Neural cell (in vitro differentiated cells): ENCODE results near the gene ENG. TPM values are rescaled to one million over a fixed set of nuclear protein-coding genes. Genes with fewer than 3 reads are reported as not detected.

ENCODE experiments used
- H2AFZ ChIP-seq: fragments of 200-600, 300-800 bp; sonication (generic), shearing (Covaris generic); 2 replicates; pipeline ENCODE4 v1.6.0; 2014; ENCODE audit warnings: low read depth, mild to moderate bottlenecking, antibody characterized with exemption, low read length, moderate library complexity
- H3F3A ChIP-seq: fragments of 200-600 bp; shearing (Covaris generic); 2 replicates; pipeline ENCODE4 v1.6.1; 2016; ENCODE audit warnings: mild to moderate bottlenecking, moderate library complexity, mixed read lengths, antibody characterized with exemption, low read length; ENCODE audit not compliant: insufficient read depth, poor library complexity, severe bottlenecking
- H3K27ac ChIP-seq: fragments of 200-600, 300-800 bp; sonication (generic), shearing (Covaris generic); 2 replicates; pipeline ENCODE4 v1.5.1; 2014; ENCODE audit warnings: mild to moderate bottlenecking, low read length, moderate library complexity
- H3K27me3 ChIP-seq: fragments of 300-800, 200-600 bp; sonication (generic), shearing (Covaris generic); 2 replicates; pipeline ENCODE4 v1.6.0; 2014; ENCODE audit warnings: mild to moderate bottlenecking, low read depth, low read length, moderate library complexity; ENCODE audit not compliant: insufficient read depth
- H3K36me3 ChIP-seq: fragments of 300-800, 200-600 bp; sonication (generic), shearing (Covaris generic); 2 replicates; pipeline ENCODE4 v1.5.1; 2014; ENCODE audit warnings: mild to moderate bottlenecking, antibody characterized with exemption, low read length, moderate library complexity; ENCODE audit not compliant: insufficient read depth
- H3K4me2 ChIP-seq: fragments of 300-800, 200-600 bp; sonication (generic), shearing (Covaris generic); 2 replicates; pipeline ENCODE4 v1.6.0; 2014; ENCODE audit warnings: mild to moderate bottlenecking, low read length
- H3K4me3 ChIP-seq: fragments of 300-800, 200-600 bp; sonication (generic), shearing (Covaris generic); 2 replicates; pipeline ENCODE4 v1.5.1; 2014; ENCODE audit warnings: mild to moderate bottlenecking, low read length, moderate library complexity
- H3K79me2 ChIP-seq: fragments of 200-600 bp; shearing (Covaris generic); replicated peaks from 2 replicates; pipeline ENCODE4 v1.6.0; 2014; ENCODE audit warnings: mild to moderate bottlenecking, low read length, moderate library complexity; ENCODE audit not compliant: insufficient read depth
- H3K9ac ChIP-seq: fragments of 300-800, 200-600 bp; sonication (generic), shearing (Covaris generic); 2 replicates; pipeline ENCODE4 v1.6.1; 2016; ENCODE audit warnings: mild to moderate bottlenecking, low read length, mixed read lengths
- H3K9me2 ChIP-seq: fragments of 200-600 bp; shearing (Covaris generic); 2 replicates; pipeline ENCODE4 v1.6.1; 2016; ENCODE audit warnings: mild to moderate bottlenecking, low read length, mixed read lengths; ENCODE audit not compliant: insufficient read depth
- H3K9me3 ChIP-seq: fragments of 200-600, 300-800 bp; sonication (generic), shearing (Covaris generic); 2 replicates; pipeline ENCODE4 v1.6.1; 2016; ENCODE audit warnings: mild to moderate bottlenecking, mixed run types, low read length, moderate library complexity, mixed read lengths
- H4K20me1 ChIP-seq: fragments of 200-600 bp; shearing (Covaris generic); 2 replicates; pipeline ENCODE4 v1.6.1; 2016; ENCODE audit warnings: mild to moderate bottlenecking, mixed run types; ENCODE audit not compliant: insufficient read depth
- EP300 ChIP-seq: fragments of 450-650 bp; conservative IDR thresholded peaks from 2 replicates; pipeline ENCODE4 v1.6.1; 2014; ENCODE audit warnings: antibody characterized with exemption, mild to moderate bottlenecking, moderate library complexity; ENCODE audit not compliant: poor library complexity, severe bottlenecking
- POLR2AphosphoS5 ChIP-seq: IDR thresholded peaks from 2 replicates; pipeline ENCODE4 v1.6.1; 2012
- polyA plus RNA-seq: library from polyadenylated mRNA; depleted of rRNA; stranded (reverse); fragments of >200 nt; gene quantifications from 2 replicates; pipeline ENCODE4 v1.2.3, GENCODE V29; 2014
- small RNA-seq, 3 experiments: library from RNA; depleted of rRNA; stranded (forward); fragments of <200 nt; gene quantifications; one replicate each; pipeline ENCODE3, GENCODE V24; 2012
- TF ChIP-seq, protein P1 (sequence below): fragments of 450-650 bp; IDR thresholded peaks from 2 replicates; pipeline ENCODE4 v1.5.1; 2014; ENCODE audit warnings: antibody characterized with exemption, mild to moderate bottlenecking, moderate library complexity; ENCODE audit not compliant: poor library complexity, severe bottlenecking

The ENG gene
- polyA plus RNA-seq, 1 donor from 2014 or later, result not detected

DNA sequence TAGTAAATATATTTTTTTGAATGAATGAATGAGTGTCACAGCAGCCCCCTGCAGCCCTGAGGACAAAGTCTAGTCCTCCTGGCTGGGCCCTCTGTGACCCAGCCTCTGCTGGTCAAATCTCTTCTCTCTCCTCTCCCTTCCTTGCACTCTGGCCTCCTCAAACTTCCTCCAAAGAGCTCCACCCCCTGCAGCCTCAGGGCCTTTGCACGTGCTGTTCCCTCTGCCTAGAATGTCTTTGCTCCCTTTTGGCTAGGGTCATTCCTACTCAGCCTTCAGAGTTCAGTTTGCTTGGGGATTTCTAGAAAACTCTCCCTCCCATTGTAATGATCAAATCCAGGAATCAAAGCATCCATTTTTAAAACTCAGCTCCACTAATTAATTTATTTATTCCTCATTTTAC is 89.0 kb downstream of the ENG start:
- Histone ChIP-seq H4K20me1 (no peaks in the 10 kb centered on the region), H3K9me3 (no peaks in the 10 kb centered on the region), H3K9ac (no peak overlapping the region), H3K79me2 (no peaks in the 10 kb centered on the region), H3F3A (no peaks in the 10 kb centered on the region), H3K27me3 (no peaks in the 10 kb centered on the region), H3K4me3 (no peak overlapping the region), H3K27ac (no peak overlapping the region), H3K4me2 (no peak overlapping the region), H3K36me3 (no peaks in the 10 kb centered on the region), H3K9me2 (no peaks in the 10 kb centered on the region), H2AFZ (no peak overlapping the region)
- TF ChIP-seq, protein P1, sequence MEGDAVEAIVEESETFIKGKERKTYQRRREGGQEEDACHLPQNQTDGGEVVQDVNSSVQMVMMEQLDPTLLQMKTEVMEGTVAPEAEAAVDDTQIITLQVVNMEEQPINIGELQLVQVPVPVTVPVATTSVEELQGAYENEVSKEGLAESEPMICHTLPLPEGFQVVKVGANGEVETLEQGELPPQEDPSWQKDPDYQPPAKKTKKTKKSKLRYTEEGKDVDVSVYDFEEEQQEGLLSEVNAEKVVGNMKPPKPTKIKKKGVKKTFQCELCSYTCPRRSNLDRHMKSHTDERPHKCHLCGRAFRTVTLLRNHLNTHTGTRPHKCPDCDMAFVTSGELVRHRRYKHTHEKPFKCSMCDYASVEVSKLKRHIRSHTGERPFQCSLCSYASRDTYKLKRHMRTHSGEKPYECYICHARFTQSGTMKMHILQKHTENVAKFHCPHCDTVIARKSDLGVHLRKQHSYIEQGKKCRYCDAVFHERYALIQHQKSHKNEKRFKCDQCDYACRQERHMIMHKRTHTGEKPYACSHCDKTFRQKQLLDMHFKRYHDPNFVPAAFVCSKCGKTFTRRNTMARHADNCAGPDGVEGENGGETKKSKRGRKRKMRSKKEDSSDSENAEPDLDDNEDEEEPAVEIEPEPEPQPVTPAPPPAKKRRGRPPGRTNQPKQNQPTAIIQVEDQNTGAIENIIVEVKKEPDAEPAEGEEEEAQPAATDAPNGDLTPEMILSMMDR, result no peak
- no peak for TF ChIP-seq EP300
- TF ChIP-seq POLR2AphosphoS5, result no peak

Small RNA genes lying within 50 kb of the gene (small RNA-seq; reads per million reads assigned to genes)
- gene MIR4672 (0 to 4.0 (median 0) reads per million in 3 experiments), gene RF00019 (0 to 1.2 (median 0) reads per million in 3 experiments), gene RNA5SP296 (0 reads per million in 3 experiments)

Other genes with a start within 250 kb of the ENG start
- gene STXBP1, start 242.4 kb downstream of the ENG start, polyA plus RNA-seq, result 42.5 and 66.2 TPM in 2 replicates
- 1.3 and 1.6 TPM in 2 replicates for gene CFAP157, start 147.7 kb downstream of the ENG start, polyA plus RNA-seq
- 20.0 and 21.9 TPM in 2 replicates for gene PTRH1, start 139.0 kb downstream of the ENG start, polyA plus RNA-seq
- gene TTC16, start 138.6 kb downstream of the ENG start, polyA plus RNA-seq, result 0.11 and 0.26 TPM in 2 replicates
- gene TOR2A, start 119.4 kb downstream of the ENG start, polyA plus RNA-seq, result 54.1 and 59.7 TPM in 2 replicates
- gene SH2D3C, start 76.0 kb downstream of the ENG start, polyA plus RNA-seq, result 14.5 and 19.4 TPM in 2 replicates
- gene CDK9, start 68.6 kb downstream of the ENG start, polyA plus RNA-seq, result 195 and 253 TPM in 2 replicates
- gene FPGS, start 51.8 kb downstream of the ENG start, polyA plus RNA-seq, result 38.4 and 60.5 TPM in 2 replicates
- gene AK1, start 23.0 kb upstream of the ENG start, polyA plus RNA-seq, result 105 and 137 TPM in 2 replicates
- 44.2 and 59.3 TPM in 2 replicates for gene ST6GALNAC6, start 44.9 kb upstream of the ENG start, polyA plus RNA-seq
- 4.8 and 5.9 TPM in 2 replicates for gene ST6GALNAC4, start 62.4 kb upstream of the ENG start, polyA plus RNA-seq
- gene PIP5KL1, start 76.1 kb upstream of the ENG start, polyA plus RNA-seq, result 3.4 and 5.2 TPM in 2 replicates
- 30.5 and 44.9 TPM in 2 replicates for gene DPM2, start 83.2 kb upstream of the ENG start, polyA plus RNA-seq
- 6.7 and 18.5 TPM in 2 replicates for gene EEIG1, start 126.3 kb upstream of the ENG start, polyA plus RNA-seq
- 9.9 and 10.2 TPM in 2 replicates for gene NAIF1, start 212.7 kb upstream of the ENG start, polyA plus RNA-seq
- 43.7 and 50.7 TPM in 2 replicates for gene SLC25A25, start 213.6 kb upstream of the ENG start, polyA plus RNA-seq